H9 (cell line): ENCODE measurements around the gene ACOT8. TPM values are rescaled to one million over a fixed set of nuclear protein-coding genes. Genes with fewer than 3 reads are reported as not detected.

Experiments
- DNase-seq: peaks from one replicate; pipeline ENCODE4 v3.0.0-alpha.2; 2017
- H2AFZ ChIP-seq: one replicate; pipeline ENCODE4 v1.6.1; 2013; ENCODE audit warnings: mild to moderate bottlenecking, low read length, control low read depth, moderate library complexity
- H2AK5ac ChIP-seq: 2 replicates; pipeline ENCODE4 v1.6.1; 2013; ENCODE audit warnings: low read length, control low read depth, mixed read lengths; ENCODE audit not compliant: insufficient read length
- H2BK120ac ChIP-seq: one replicate; pipeline ENCODE4 v1.6.1; 2013; ENCODE audit warnings: low read depth, mild to moderate bottlenecking, low read length, control low read depth, inconsistent platforms; ENCODE audit not compliant: poor library complexity, severe bottlenecking
- H2BK12ac ChIP-seq: 2 replicates; pipeline ENCODE4 v1.6.1; 2013; ENCODE audit warnings: low read length, control low read depth, mixed read lengths, low read depth; ENCODE audit not compliant: insufficient read length
- H2BK15ac ChIP-seq: 2 replicates; pipeline ENCODE4 v1.6.1; 2013; ENCODE audit warnings: low read depth, low read length, control low read depth
- H2BK20ac ChIP-seq: one replicate; pipeline ENCODE4 v1.6.1; 2013; ENCODE audit warnings: low read depth, mild to moderate bottlenecking, low read length, control low read depth, inconsistent platforms; ENCODE audit not compliant: poor library complexity, severe bottlenecking
- H2BK5ac ChIP-seq: 2 replicates; pipeline ENCODE4 v1.6.1; 2013; ENCODE audit warnings: low read length, control low read depth, mixed read lengths; ENCODE audit not compliant: insufficient read length
- H3K14ac ChIP-seq: 2 replicates; pipeline ENCODE4 v1.6.1; 2013; ENCODE audit warnings: low read length, control low read depth; ENCODE audit not compliant: insufficient read depth
- H3K18ac ChIP-seq: 2 replicates; pipeline ENCODE4 v1.6.1; 2013; ENCODE audit warnings: low read depth, mild to moderate bottlenecking, mixed read lengths, low read length, control low read depth; ENCODE audit not compliant: insufficient read length
- H3K23ac ChIP-seq: 2 replicates; pipeline ENCODE4 v1.6.1; 2013; ENCODE audit warnings: low read length, control low read depth, mixed read lengths, low read depth; ENCODE audit not compliant: insufficient read length
- H3K23me2 ChIP-seq: 2 replicates; pipeline ENCODE4 v1.6.1; 2013; ENCODE audit warnings: low read depth, mild to moderate bottlenecking, mixed read lengths, low read length, control low read depth; ENCODE audit not compliant: insufficient read length, poor library complexity, severe bottlenecking
- H3K27ac ChIP-seq: 2 replicates; pipeline ENCODE4 v1.5.1; 2013; ENCODE audit warnings: low read length, control low read depth, mixed read lengths, low read depth; ENCODE audit not compliant: insufficient read length
- H3K27me3 ChIP-seq: 2 replicates; pipeline ENCODE4 v1.6.1; 2013; ENCODE audit warnings: low read length, control low read depth, inconsistent platforms; ENCODE audit not compliant: insufficient read depth
- H3K4ac ChIP-seq: 2 replicates; pipeline ENCODE4 v1.6.1; 2013; ENCODE audit warnings: low read depth, mild to moderate bottlenecking, control low read depth, inconsistent platforms, low read length, moderate library complexity
- H3K4me1 ChIP-seq: 2 replicates; pipeline ENCODE4 v1.6.1; 2013; ENCODE audit warnings: low read length, control low read depth, inconsistent platforms; ENCODE audit not compliant: insufficient read depth
- H3K4me2 ChIP-seq: 2 replicates; pipeline ENCODE4 v1.6.1; 2013; ENCODE audit warnings: low read length, control low read depth, mixed read lengths; ENCODE audit not compliant: insufficient read length, insufficient read depth
- H3K56ac ChIP-seq: 2 replicates; pipeline ENCODE4 v1.6.1; 2013; ENCODE audit warnings: low read depth, mild to moderate bottlenecking, mixed read lengths, low read length, control low read depth; ENCODE audit not compliant: insufficient read length
- H3K79me1 ChIP-seq: 2 replicates; pipeline ENCODE4 v1.6.1; 2013; ENCODE audit warnings: low read depth, mild to moderate bottlenecking, moderate library complexity, low read length, control low read depth, inconsistent platforms; ENCODE audit not compliant: insufficient read depth, poor library complexity, severe bottlenecking
- H3K79me2 ChIP-seq: 2 replicates; pipeline ENCODE4 v1.6.1; 2013; ENCODE audit warnings: low read length, control low read depth, inconsistent platforms; ENCODE audit not compliant: insufficient read depth
- H3K9ac ChIP-seq: 2 replicates; pipeline ENCODE4 v1.6.1; 2013; ENCODE audit warnings: low read length, control low read depth, mixed read lengths; ENCODE audit not compliant: insufficient read length; ENCODE audit errors: extremely low read depth
- H3K9me3 ChIP-seq: one replicate; pipeline ENCODE4 v1.6.1; 2013; ENCODE audit warnings: low read depth, low read length, inconsistent platforms; ENCODE audit not compliant: control insufficient read depth
- H3T11ph ChIP-seq: one replicate; pipeline ENCODE4 v1.6.1; 2013; ENCODE audit warnings: mild to moderate bottlenecking, low read length, control low read depth, inconsistent platforms
- H4K20me1 ChIP-seq: one replicate; pipeline ENCODE4 v1.6.1; 2013; ENCODE audit not compliant: control insufficient read depth, insufficient read length, insufficient read depth
- H4K5ac ChIP-seq: 2 replicates; pipeline ENCODE4 v1.6.1; 2013; ENCODE audit warnings: low read depth, mild to moderate bottlenecking, mixed read lengths, low read length, control low read depth; ENCODE audit not compliant: insufficient read length
- H4K8ac ChIP-seq: replicated peaks from 2 replicates; pipeline ENCODE4 v1.6.1; 2013; ENCODE audit warnings: low read length, control low read depth, mixed read lengths, low read depth; ENCODE audit not compliant: insufficient read length
- H4K91ac ChIP-seq: 2 replicates; pipeline ENCODE4 v1.6.1; 2013; ENCODE audit warnings: low read depth, mild to moderate bottlenecking, moderate library complexity, mixed read lengths, low read length, control low read depth; ENCODE audit not compliant: insufficient read length
- H3K27ac Mint-ChIP-seq, 3 experiments: 2 replicates in 2 of 3; 3 replicates in 1 of 3; pipeline ENCODE4 v1.8.0; 2020 to 2021; ENCODE audit warnings: mixed read lengths in 3 of 3, mild to moderate bottlenecking in 1 of 3, moderate library complexity in 1 of 3
- H3K27me3 Mint-ChIP-seq: 2 replicates; pipeline ENCODE4 v1.8.0; 2021; ENCODE audit warnings: low read depth, mild to moderate bottlenecking, moderate library complexity, mixed read lengths
- H3K36me3 Mint-ChIP-seq, 3 experiments: 2 replicates in 2 of 3; 3 replicates in 1 of 3; pipeline ENCODE4 v1.8.0; 2020 to 2021; ENCODE audit warnings: low read depth in 3 of 3, mixed read lengths in 3 of 3; ENCODE audit not compliant: insufficient read depth in 1 of 3
- H3K4me1 Mint-ChIP-seq, 2 experiments: 2 replicates each; pipeline ENCODE4 v1.8.0; 2020; ENCODE audit warnings: mixed read lengths in 2 of 2
- H3K4me3 Mint-ChIP-seq, 2 experiments: 2 replicates in 1 of 2; 3 replicates in 1 of 2; pipeline ENCODE4 v1.8.0; 2020 to 2021; ENCODE audit warnings: mild to moderate bottlenecking in 2 of 2, mixed read lengths in 2 of 2, moderate library complexity in 1 of 2
- H3K9me3 Mint-ChIP-seq, 2 experiments: 2 replicates in 1 of 2; 3 replicates in 1 of 2; pipeline ENCODE4 v1.8.0; 2020; ENCODE audit warnings: mild to moderate bottlenecking in 2 of 2, mixed read lengths in 2 of 2, moderate library complexity in 1 of 2
- WGBS: extraction: QIAGEN DNeasy Blood & Tissue Kit; methylation state at CpG from one replicate; pipeline ENCODE4 v1.1.7; 2013; ENCODE audit warnings: missing lambda C conversion rate, low lambda C conversion rate, mixed read lengths; ENCODE audit not compliant: insufficient read length; ENCODE audit errors: extremely low coverage; 5-methylcytosine and 5-hydroxymethylcytosine counted together
- total RNA-seq: library from RNA; stranded (reverse); gene quantifications from 2 replicates; pipeline ENCODE4 v1.2.1, GENCODE V29; 2021
- TF ChIP-seq, protein P1 (sequence below): fragments of 200-600 bp; sonication (generic); conservative IDR thresholded peaks from 3 replicates; pipeline ENCODE4 v1.8.0; 2021; ENCODE audit warnings: antibody characterized with exemption, mild to moderate bottlenecking

Gene ACOT8
- total RNA-seq, 1 experiment from 2014 or later = 26.7 TPM

DNA sequence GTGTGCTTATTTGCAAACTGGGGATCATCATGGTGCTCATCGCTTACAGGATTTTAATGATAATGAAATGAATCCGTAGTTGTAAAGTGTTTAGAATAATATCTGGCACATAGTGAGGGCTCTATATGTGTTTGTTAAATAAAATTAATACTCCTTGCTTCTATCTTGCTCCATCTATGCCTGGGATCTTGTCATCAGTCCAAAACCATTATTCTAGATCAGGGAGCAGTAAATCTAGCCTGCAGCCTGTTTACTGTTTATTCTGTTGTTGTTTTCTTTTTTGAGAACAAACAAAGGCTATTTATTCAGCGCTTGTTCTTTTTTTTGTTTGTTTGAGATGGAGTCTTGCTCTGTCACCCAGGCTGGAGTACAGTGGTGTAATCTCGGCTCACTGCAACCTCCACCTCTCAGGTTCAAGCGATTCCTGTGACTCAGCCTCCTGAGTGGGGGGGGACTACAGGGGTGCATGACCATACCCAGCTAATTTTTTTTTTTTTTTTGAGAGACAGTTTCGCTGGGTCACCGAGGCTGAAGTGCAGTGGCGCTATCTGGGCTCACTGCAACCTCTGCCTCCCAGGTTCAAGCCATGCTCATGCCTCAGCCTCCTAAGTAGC, 8.1 kb downstream of the ACOT8 start:
- Histone ChIP-seq H3T11ph (no peak overlapping the region), H3K27ac (no peak overlapping the region), H3K4me1 (0 out of 2 replicates have a peak, but pooled peaks cover 3% of the 10 kb centered on the region), H3K56ac (no peak overlapping the region), H3K4ac (no peak overlapping the region), H3K9ac (no peak overlapping the region), H2BK15ac (no peak overlapping the region), H3K9me3 (no peaks in the 10 kb centered on the region), H2BK5ac (no peak overlapping the region), H2AFZ (no peak overlapping the region), H3K18ac (no peak overlapping the region), H3K4me2 (no peak overlapping the region), H3K23ac (no peak overlapping the region), H3K79me1 (no peaks in the 10 kb centered on the region), H4K20me1 (no peaks in the 10 kb centered on the region), H3K14ac (no peak overlapping the region), H2BK120ac (no peak overlapping the region), H4K91ac (no peak overlapping the region), H3K27me3 (no peaks in the 10 kb centered on the region), H3K23me2 (no peaks in the 10 kb centered on the region), H4K8ac (no peak overlapping the region), H4K5ac (no peak overlapping the region), H2BK20ac (no peak overlapping the region), H2BK12ac (no peak overlapping the region), H3K79me2 (no peaks in the 10 kb centered on the region), H2AK5ac (no peak overlapping the region)
- H3K27ac Mint-ChIP-seq = peak overlapping the region in 2 of 3 experiments; percentile 75 to 77; a peak in 2 of 7 replicates
- DNase-seq = no peak
- no peaks in the 10 kb centered on the region for H3K9me3 Mint-ChIP-seq
- H3K4me3 Mint-ChIP-seq = no peak overlapping the region
- H3K27me3 Mint-ChIP-seq = no peaks in the 10 kb centered on the region
- peaks cover 21 to 22% of the 10 kb centered on the region in 2 experiments for H3K4me1 Mint-ChIP-seq
- H3K36me3 Mint-ChIP-seq = peaks cover 8 to 43% (median 39%) of the 10 kb centered on the region in 3 experiments
- TF ChIP-seq, protein P1, sequence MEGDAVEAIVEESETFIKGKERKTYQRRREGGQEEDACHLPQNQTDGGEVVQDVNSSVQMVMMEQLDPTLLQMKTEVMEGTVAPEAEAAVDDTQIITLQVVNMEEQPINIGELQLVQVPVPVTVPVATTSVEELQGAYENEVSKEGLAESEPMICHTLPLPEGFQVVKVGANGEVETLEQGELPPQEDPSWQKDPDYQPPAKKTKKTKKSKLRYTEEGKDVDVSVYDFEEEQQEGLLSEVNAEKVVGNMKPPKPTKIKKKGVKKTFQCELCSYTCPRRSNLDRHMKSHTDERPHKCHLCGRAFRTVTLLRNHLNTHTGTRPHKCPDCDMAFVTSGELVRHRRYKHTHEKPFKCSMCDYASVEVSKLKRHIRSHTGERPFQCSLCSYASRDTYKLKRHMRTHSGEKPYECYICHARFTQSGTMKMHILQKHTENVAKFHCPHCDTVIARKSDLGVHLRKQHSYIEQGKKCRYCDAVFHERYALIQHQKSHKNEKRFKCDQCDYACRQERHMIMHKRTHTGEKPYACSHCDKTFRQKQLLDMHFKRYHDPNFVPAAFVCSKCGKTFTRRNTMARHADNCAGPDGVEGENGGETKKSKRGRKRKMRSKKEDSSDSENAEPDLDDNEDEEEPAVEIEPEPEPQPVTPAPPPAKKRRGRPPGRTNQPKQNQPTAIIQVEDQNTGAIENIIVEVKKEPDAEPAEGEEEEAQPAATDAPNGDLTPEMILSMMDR = no peak
- WGBS = no CpG with 5 or more reads among the region's 8 CpGs
